Measurements from ENCODE around the gene KRT37. TPM values are rescaled to one million over a fixed set of nuclear protein-coding genes. Genes with fewer than 3 reads are reported as not detected.
"Not testable (repeated sequence)": the region's sequence is repeated elsewhere in the genome, so short reads cannot be mapped to it uniquely, and the experiment has no call there.

The KRT37 gene
- total RNA-seq, 1 donor from 2014 or later, result not detected

DNA sequence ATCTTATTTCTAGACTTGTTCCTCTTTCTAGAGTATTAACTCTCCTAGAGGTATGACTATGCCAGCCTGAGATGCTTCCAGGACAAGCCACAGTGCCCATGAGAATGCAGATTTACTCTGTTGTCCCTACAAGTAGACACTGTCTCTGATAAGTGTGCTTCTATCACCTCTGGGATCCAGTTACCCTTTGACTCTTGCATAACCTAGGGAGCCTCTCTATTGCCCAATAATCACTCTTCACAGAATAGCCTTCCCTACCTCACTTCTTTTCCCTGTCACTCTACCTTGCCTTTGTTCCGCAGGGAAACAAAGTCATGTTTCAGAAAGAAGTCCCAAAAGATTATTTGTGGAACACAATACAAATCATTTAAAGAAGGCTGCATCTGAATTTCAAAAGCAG is 40.7 kb downstream of the KRT37 start:
- H3K27ac Mint-ChIP-seq (ENCODE audit: unreplicated experiment), result no peak overlapping the region
- no peak overlapping the region for H3K4me3 Mint-ChIP-seq (ENCODE audit: unreplicated experiment)
- peaks cover 5% of the 10 kb centered on the region for H3K4me1 Mint-ChIP-seq (ENCODE audit: unreplicated experiment)
- DNase-seq (ENCODE audit: extremely low spot score, unreplicated experiment), result no peak
- no peaks in the 10 kb centered on the region for H3K27me3 Mint-ChIP-seq (ENCODE audit: unreplicated experiment)
- H3K9me3 Mint-ChIP-seq (ENCODE audit: unreplicated experiment), result peaks cover 7% of the 10 kb centered on the region
- TF ChIP-seq CTCF (IDR thresholded peaks at IDR 0.05), result no peak
- H3K36me3 Mint-ChIP-seq (ENCODE audit: unreplicated experiment), result peaks cover 2% of the 10 kb centered on the region

GRCh38 chr17:41382394-41382793 is 42.0 kb downstream of the KRT37 start:
- no peak for TF ChIP-seq CTCF (IDR thresholded peaks at IDR 0.05)
- peaks cover 7% of the 10 kb centered on the region for H3K9me3 Mint-ChIP-seq (ENCODE audit: unreplicated experiment)
- DNase-seq (ENCODE audit: extremely low spot score, unreplicated experiment), result no peak
- H3K36me3 Mint-ChIP-seq (ENCODE audit: unreplicated experiment), result peaks cover 2% of the 10 kb centered on the region
- H3K27ac Mint-ChIP-seq (ENCODE audit: unreplicated experiment), result no peak overlapping the region
- H3K4me3 Mint-ChIP-seq (ENCODE audit: unreplicated experiment), result no peak overlapping the region
- H3K4me1 Mint-ChIP-seq (ENCODE audit: unreplicated experiment), result peaks cover 11% of the 10 kb centered on the region
- no peaks in the 10 kb centered on the region for H3K27me3 Mint-ChIP-seq (ENCODE audit: unreplicated experiment)

DNA sequence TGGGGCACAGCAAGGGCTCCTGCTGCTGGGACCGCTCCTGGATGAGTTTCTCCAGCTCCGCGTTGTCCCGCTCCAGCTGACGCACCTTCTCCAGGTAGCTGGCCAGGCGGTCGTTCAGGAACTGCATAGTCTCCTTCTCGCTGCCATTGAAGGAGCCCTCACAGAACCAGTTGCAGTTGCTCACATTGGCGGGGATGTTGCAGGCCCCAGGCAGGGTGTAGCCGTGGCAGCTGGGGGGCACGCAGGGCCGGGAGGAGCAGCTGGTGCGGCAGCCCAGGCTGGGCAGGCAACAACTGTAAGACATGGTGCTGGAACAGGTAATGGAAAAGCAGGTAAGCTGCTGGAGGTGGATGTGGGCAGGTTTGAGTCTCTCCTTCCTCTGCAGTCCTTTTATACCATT is 42.4 kb downstream of the KRT37 start, which contains the start of gene KRT34:
Gene KRT34, minus strand, starts transcription at position 364 of the 400 bp plus-strand sequence. Its CDS starts 60 bp downstream, at position 304.
- peaks cover 11% of the 10 kb centered on the region for H3K4me1 Mint-ChIP-seq (ENCODE audit: unreplicated experiment)
- H3K36me3 Mint-ChIP-seq (ENCODE audit: unreplicated experiment); H3K27ac Mint-ChIP-seq (ENCODE audit: unreplicated experiment); H3K9me3 Mint-ChIP-seq (ENCODE audit: unreplicated experiment); H3K4me3 Mint-ChIP-seq (ENCODE audit: unreplicated experiment); H3K27me3 Mint-ChIP-seq (ENCODE audit: unreplicated experiment); DNase-seq (ENCODE audit: extremely low spot score, unreplicated experiment): not testable (repeated sequence)

GRCh38 chr17:41380091-41380490 is 44.3 kb downstream of the KRT37 start:
- not testable (repeated sequence) for DNase-seq (ENCODE audit: extremely low spot score, unreplicated experiment); H3K27ac Mint-ChIP-seq (ENCODE audit: unreplicated experiment)

GRCh38 chr17:41377546-41377945 is 46.8 kb downstream of the KRT37 start:
- H3K27me3 Mint-ChIP-seq (ENCODE audit: unreplicated experiment), result no peaks in the 10 kb centered on the region
- DNase-seq (ENCODE audit: extremely low spot score, unreplicated experiment), result no peak
- H3K36me3 Mint-ChIP-seq (ENCODE audit: unreplicated experiment), result no peaks in the 10 kb centered on the region
- no peak for TF ChIP-seq CTCF (IDR thresholded peaks at IDR 0.05)
- H3K9me3 Mint-ChIP-seq (ENCODE audit: unreplicated experiment), result no peaks in the 10 kb centered on the region
- no peak overlapping the region for H3K4me3 Mint-ChIP-seq (ENCODE audit: unreplicated experiment)
- no peak overlapping the region for H3K27ac Mint-ChIP-seq (ENCODE audit: unreplicated experiment)
- peaks cover 11% of the 10 kb centered on the region for H3K4me1 Mint-ChIP-seq (ENCODE audit: unreplicated experiment)

More at GRCh38 chr17:41380091-41380490, 44.3 kb downstream of the KRT37 start:
- not testable (repeated sequence) for H3K9me3 Mint-ChIP-seq (ENCODE audit: unreplicated experiment); H3K4me3 Mint-ChIP-seq (ENCODE audit: unreplicated experiment); H3K27me3 Mint-ChIP-seq (ENCODE audit: unreplicated experiment); H3K36me3 Mint-ChIP-seq (ENCODE audit: unreplicated experiment)
- H3K4me1 Mint-ChIP-seq (ENCODE audit: unreplicated experiment), result peaks cover 11% of the 10 kb centered on the region

Other genes starting within 250 kb of the KRT37 start
- not detected in 2 replicates for gene KRTAP4-2, start 246.4 kb downstream of the KRT37 start, total RNA-seq
- not detected in 2 replicates for gene KRTAP4-1, start 239.7 kb downstream of the KRT37 start, total RNA-seq
- gene KRTAP9-1, start 234.7 kb downstream of the KRT37 start, total RNA-seq, result not detected in 2 replicates
- not detected in 2 replicates for gene KRTAP9-2, start 197.9 kb downstream of the KRT37 start, total RNA-seq
- not detected in 2 replicates for gene KRTAP9-3, start 192.1 kb downstream of the KRT37 start, total RNA-seq
- not detected in 2 replicates for gene KRTAP9-8, start 186.6 kb downstream of the KRT37 start, total RNA-seq
- not detected in 2 replicates for gene KRTAP9-4, start 174.9 kb downstream of the KRT37 start, total RNA-seq
- gene KRTAP9-9, start 169.2 kb downstream of the KRT37 start, total RNA-seq, result not detected in 2 replicates
- not detected in 2 replicates for gene KRTAP9-6, start 159.2 kb downstream of the KRT37 start, total RNA-seq
- not detected in 2 replicates for gene KRTAP9-7, start 148.9 kb downstream of the KRT37 start, total RNA-seq
- gene KRTAP29-1, start 121.7 kb downstream of the KRT37 start, total RNA-seq, result not detected in 2 replicates
- not detected in 2 replicates for gene KRTAP16-1, start 115.3 kb downstream of the KRT37 start, total RNA-seq
- gene KRTAP17-1, start 108.9 kb downstream of the KRT37 start, total RNA-seq, result not detected in 2 replicates
- gene KRT33A, start 73.8 kb downstream of the KRT37 start, total RNA-seq, result not detected in 2 replicates
- gene KRT33B, start 54.8 kb downstream of the KRT37 start, total RNA-seq, result not detected in 2 replicates
- gene KRT34, start 42.3 kb downstream of the KRT37 start, total RNA-seq, result not detected in 2 replicates
- gene KRT31, start 27.0 kb downstream of the KRT37 start, total RNA-seq, result not detected in 2 replicates
- not detected in 2 replicates for gene KRT38, start 16.4 kb upstream of the KRT37 start, total RNA-seq
- gene KRT32, start 42.8 kb upstream of the KRT37 start, total RNA-seq, result not detected in 2 replicates
- gene KRT35, start 56.6 kb upstream of the KRT37 start, total RNA-seq, result not detected in 2 replicates
- not detected in 2 replicates for gene KRT36, start 65.3 kb upstream of the KRT37 start, total RNA-seq
- not detected in 2 replicates for gene KRT13, start 81.0 kb upstream of the KRT37 start, total RNA-seq
- not detected in 2 replicates for gene KRT15, start 94.3 kb upstream of the KRT37 start, total RNA-seq
- gene KRT19, start 103.7 kb upstream of the KRT37 start, total RNA-seq, result 0.65 and 1.5 TPM in 2 replicates
- gene KRT9, start 147.5 kb upstream of the KRT37 start, total RNA-seq, result 0.30 TPM in 1 of 2 replicates, not detected in the other
- gene KRT14, start 162.3 kb upstream of the KRT37 start, total RNA-seq, result not detected in 2 replicates
- 1.3 and 1.4 TPM in 2 replicates for gene KRT16, start 188.2 kb upstream of the KRT37 start, total RNA-seq
- gene KRT17, start 200.0 kb upstream of the KRT37 start, total RNA-seq, result 40.5 and 43.2 TPM in 2 replicates